HL-60 (cell line): Measurements from ENCODE around the gene TSHZ2.
"Not testable (repeated sequence)": the region's sequence is repeated elsewhere in the genome, so short reads cannot be mapped to it uniquely, and the experiment has no call there.

Source experiments
- DNase-seq, 2 experiments: peaks; one replicate each; pipeline ENCODE4 v3.0.0-alpha.2; 2010 to 2020; ENCODE audit warnings: low read depth in 1 of 2, low spot score in 1 of 2
- H3K27ac ChIP-seq: fragments of 250-450 bp; sonication (Bioruptor Pico); replicated peaks from 2 replicates; pipeline ENCODE4 v1.5.1; 2020; ENCODE audit warnings: mild to moderate bottlenecking, moderate library complexity
- H3K27me3 ChIP-seq: fragments of 250-450 bp; sonication (Bioruptor Pico); 2 replicates; pipeline ENCODE4 v1.5.1; 2021; ENCODE audit warnings: mild to moderate bottlenecking, moderate library complexity; ENCODE audit not compliant: insufficient read depth, poor library complexity, severe bottlenecking
- H3K4me3 ChIP-seq: replicated peaks from 2 replicates; pipeline ENCODE4 v1.5.1; 2011; ENCODE audit warnings: mild to moderate bottlenecking, control low read depth, low read length; ENCODE audit not compliant: insufficient read depth
- GABPA ChIP-seq: IDR thresholded peaks from 2 replicates; pipeline ENCODE4 v1.6.1; 2012; ENCODE audit warnings: low read depth
- POLR2AphosphoS5 ChIP-seq: IDR thresholded peaks from 2 replicates; pipeline ENCODE4 v1.6.1; 2012; ENCODE audit warnings: low read depth
- SPI1 ChIP-seq: IDR thresholded peaks from 2 replicates; pipeline ENCODE4 v1.6.1; 2012; ENCODE audit warnings: low read depth, mild to moderate bottlenecking, borderline replicate concordance
- TF ChIP-seq, protein P1 (sequence below): IDR thresholded peaks from one replicate; pipeline ENCODE4 v1.5.1; 2011; ENCODE audit warnings: low read length, control low read depth, inconsistent platforms; ENCODE audit not compliant: insufficient read depth
- TF ChIP-seq, protein P2 (sequence below): IDR thresholded peaks from 2 replicates; pipeline ENCODE4 v1.6.1; 2012; ENCODE audit warnings: low read depth; ENCODE audit not compliant: insufficient replicate concordance

Gene TSHZ2

DNA sequence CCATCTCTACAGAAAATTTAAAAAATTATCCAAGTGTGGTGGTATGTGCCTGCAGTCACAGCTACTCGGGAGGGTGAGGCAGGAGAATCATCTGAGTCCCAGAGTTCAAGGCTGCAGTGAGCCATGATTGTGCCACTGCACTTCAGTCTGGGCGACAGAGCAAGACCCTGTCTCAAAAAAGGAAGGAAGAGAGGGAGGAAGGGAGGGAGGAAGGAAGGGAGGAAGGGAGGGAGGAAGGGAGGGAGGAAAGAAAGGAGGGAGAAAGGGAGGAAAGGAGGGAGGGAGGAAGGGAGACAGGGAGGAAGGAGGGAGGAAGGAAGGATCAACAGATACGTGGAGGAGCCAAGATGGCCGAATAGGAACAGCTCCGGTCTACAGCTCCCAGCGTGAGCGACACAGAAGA, 531.4 kb downstream of the TSHZ2 start:
- no peak for DNase-seq
- no peak overlapping the region for H3K4me3 ChIP-seq
- H3K27ac ChIP-seq = no peak overlapping the region
- H3K27me3 ChIP-seq = no peaks in the 10 kb centered on the region
- no peak for TF ChIP-seq GABPA
- TF ChIP-seq, protein P1, sequence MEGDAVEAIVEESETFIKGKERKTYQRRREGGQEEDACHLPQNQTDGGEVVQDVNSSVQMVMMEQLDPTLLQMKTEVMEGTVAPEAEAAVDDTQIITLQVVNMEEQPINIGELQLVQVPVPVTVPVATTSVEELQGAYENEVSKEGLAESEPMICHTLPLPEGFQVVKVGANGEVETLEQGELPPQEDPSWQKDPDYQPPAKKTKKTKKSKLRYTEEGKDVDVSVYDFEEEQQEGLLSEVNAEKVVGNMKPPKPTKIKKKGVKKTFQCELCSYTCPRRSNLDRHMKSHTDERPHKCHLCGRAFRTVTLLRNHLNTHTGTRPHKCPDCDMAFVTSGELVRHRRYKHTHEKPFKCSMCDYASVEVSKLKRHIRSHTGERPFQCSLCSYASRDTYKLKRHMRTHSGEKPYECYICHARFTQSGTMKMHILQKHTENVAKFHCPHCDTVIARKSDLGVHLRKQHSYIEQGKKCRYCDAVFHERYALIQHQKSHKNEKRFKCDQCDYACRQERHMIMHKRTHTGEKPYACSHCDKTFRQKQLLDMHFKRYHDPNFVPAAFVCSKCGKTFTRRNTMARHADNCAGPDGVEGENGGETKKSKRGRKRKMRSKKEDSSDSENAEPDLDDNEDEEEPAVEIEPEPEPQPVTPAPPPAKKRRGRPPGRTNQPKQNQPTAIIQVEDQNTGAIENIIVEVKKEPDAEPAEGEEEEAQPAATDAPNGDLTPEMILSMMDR = no peak
- no peak for TF ChIP-seq POLR2AphosphoS5
- TF ChIP-seq SPI1 = no peak
- TF ChIP-seq, protein P2, sequence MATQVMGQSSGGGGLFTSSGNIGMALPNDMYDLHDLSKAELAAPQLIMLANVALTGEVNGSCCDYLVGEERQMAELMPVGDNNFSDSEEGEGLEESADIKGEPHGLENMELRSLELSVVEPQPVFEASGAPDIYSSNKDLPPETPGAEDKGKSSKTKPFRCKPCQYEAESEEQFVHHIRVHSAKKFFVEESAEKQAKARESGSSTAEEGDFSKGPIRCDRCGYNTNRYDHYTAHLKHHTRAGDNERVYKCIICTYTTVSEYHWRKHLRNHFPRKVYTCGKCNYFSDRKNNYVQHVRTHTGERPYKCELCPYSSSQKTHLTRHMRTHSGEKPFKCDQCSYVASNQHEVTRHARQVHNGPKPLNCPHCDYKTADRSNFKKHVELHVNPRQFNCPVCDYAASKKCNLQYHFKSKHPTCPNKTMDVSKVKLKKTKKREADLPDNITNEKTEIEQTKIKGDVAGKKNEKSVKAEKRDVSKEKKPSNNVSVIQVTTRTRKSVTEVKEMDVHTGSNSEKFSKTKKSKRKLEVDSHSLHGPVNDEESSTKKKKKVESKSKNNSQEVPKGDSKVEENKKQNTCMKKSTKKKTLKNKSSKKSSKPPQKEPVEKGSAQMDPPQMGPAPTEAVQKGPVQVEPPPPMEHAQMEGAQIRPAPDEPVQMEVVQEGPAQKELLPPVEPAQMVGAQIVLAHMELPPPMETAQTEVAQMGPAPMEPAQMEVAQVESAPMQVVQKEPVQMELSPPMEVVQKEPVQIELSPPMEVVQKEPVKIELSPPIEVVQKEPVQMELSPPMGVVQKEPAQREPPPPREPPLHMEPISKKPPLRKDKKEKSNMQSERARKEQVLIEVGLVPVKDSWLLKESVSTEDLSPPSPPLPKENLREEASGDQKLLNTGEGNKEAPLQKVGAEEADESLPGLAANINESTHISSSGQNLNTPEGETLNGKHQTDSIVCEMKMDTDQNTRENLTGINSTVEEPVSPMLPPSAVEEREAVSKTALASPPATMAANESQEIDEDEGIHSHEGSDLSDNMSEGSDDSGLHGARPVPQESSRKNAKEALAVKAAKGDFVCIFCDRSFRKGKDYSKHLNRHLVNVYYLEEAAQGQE = no peak

DNA sequence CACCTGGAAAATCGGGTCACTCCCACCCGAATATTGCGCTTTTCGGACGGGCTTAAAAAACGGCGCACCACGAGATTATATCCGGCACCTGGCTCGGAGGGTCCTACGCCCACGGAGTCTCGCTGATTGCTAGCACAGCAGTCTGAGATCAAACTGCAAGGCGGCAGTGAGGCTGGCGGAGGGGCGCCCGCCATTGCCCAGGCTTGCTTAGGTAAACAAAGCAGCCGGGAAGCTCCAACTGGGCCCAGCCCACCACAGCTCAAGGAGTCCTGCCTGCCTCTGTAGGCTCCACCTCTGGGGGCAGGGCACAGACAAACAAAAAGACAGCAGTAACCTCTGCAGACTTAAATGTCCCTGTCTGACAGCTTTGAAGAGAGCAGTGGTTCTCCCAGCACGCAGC, 531.9 kb downstream of the TSHZ2 start:
- not testable (repeated sequence) for H3K4me3 ChIP-seq, H3K27ac ChIP-seq, DNase-seq, H3K27me3 ChIP-seq

DNA sequence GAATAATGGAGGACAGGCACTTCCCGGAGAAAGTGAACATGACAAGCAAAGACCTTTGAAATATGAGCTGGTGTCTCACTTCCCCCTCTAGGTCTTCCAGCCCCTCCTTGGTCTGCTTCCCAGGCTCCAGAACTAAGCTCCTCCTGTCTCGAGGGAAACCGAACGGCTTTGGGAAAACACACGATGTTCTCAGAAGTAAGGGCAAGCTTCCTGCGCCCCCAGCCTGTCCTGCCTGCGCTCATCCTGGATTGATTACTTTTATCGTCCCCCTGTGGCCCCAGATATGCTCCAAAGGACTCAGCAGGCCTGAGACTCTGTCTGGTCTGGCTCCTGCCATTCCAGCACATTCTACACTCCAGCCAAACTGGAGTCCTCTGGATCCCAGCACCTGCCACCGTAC, 538.1 kb downstream of the TSHZ2 start:
- H3K27me3 ChIP-seq = no peaks in the 10 kb centered on the region
- H3K4me3 ChIP-seq = no peak overlapping the region
- no peak for DNase-seq
- no peak overlapping the region for H3K27ac ChIP-seq
- TF ChIP-seq, protein P1 = no peak
- TF ChIP-seq GABPA (no peak), POLR2AphosphoS5 (no peak), SPI1 (no peak)
- TF ChIP-seq, protein P2 = no peak

DNA sequence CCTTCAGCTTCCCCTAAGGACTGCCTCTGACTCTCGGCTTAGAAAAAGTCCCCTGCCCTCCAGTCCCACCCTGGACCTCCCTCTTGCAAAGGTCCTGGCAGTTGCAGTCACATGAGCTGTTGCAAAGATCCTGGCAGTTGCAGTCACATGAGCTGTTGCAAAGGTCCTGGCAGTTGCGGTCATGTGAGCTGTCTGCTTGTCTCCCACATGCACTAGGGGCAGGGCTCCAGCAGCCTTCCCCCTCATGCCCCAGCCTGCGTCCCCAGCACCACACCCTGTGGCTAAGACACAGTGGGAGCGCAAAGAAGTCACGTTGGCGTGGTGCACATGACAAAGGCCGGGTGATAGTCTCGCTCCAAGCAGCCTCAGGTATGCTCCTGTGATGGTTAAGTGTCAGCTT, 538.5 kb downstream of the TSHZ2 start:
- Histone ChIP-seq H3K27me3 (no peaks in the 10 kb centered on the region), H3K27ac (no peak overlapping the region), H3K4me3 (no peak overlapping the region)
- no peak for DNase-seq
- TF ChIP-seq SPI1 (no peak), POLR2AphosphoS5 (no peak), GABPA (no peak)
- TF ChIP-seq, protein P2 = no peak
- TF ChIP-seq, protein P1 = no peak
